Fibroblast of lung (primary cell): ENCODE results near the gene PIK3R3. TPM values are rescaled to one million over a fixed set of nuclear protein-coding genes. Genes with fewer than 3 reads are reported as not detected.

ENCODE experiments used
- DNase-seq, 2 donors: peaks; one replicate each; pipeline versions ENCODE4 v3.0.0 to v3.0.0-alpha.2; 2010; ENCODE audit warnings: low read depth in 2 of 2
- H2AFZ ChIP-seq: 2 replicates; pipeline ENCODE4 v1.5.1; 2012; ENCODE audit warnings: low read length, control low read depth, inconsistent platforms
- H3K27ac ChIP-seq: 2 replicates; pipeline ENCODE4 v1.5.1; 2011; ENCODE audit warnings: low read length, control low read depth; ENCODE audit not compliant: insufficient read depth
- H3K27me3 ChIP-seq: 2 replicates; pipeline ENCODE4 v1.5.1; 2011; ENCODE audit warnings: mild to moderate bottlenecking, low read length; ENCODE audit not compliant: control insufficient read depth, insufficient read depth
- H3K36me3 ChIP-seq: 2 replicates; pipeline ENCODE4 v1.5.1; 2011; ENCODE audit warnings: low read length; ENCODE audit not compliant: control insufficient read depth, insufficient read depth
- H3K4me1 ChIP-seq: 2 replicates; pipeline ENCODE4 v1.5.1; 2011; ENCODE audit warnings: low read length; ENCODE audit not compliant: control insufficient read depth, insufficient read depth; ENCODE audit errors: extremely low read depth
- H3K4me2 ChIP-seq: 2 replicates; pipeline ENCODE4 v1.5.1; 2011; ENCODE audit warnings: low read length, control low read depth; ENCODE audit not compliant: insufficient read depth; ENCODE audit errors: extremely low read depth
- H3K4me3 ChIP-seq, 4 experiments: fragments of 200-600 bp in 1 of 4; sonication (generic) in 1 of 4; replicated peaks in 1 of 4; 2 replicates each; pipeline ENCODE4 v1.5.1; 2011 to 2016; ENCODE audit warnings: low read length in 4 of 4, low read depth in 3 of 4, mild to moderate bottlenecking in 3 of 4, control low read depth in 2 of 4, inconsistent platforms in 1 of 4, mixed read lengths in 1 of 4; ENCODE audit not compliant: insufficient read depth in 1 of 4; ENCODE audit errors: control extremely low read depth in 1 of 4
- H3K79me2 ChIP-seq: 2 replicates; pipeline ENCODE4 v1.5.1; 2012; ENCODE audit warnings: mild to moderate bottlenecking, low read length, inconsistent platforms; ENCODE audit not compliant: control insufficient read depth, insufficient read depth
- H3K9ac ChIP-seq: 2 replicates; pipeline ENCODE4 v1.5.1; 2011; ENCODE audit warnings: mild to moderate bottlenecking, low read length, control low read depth; ENCODE audit not compliant: insufficient read depth
- H3K9me3 ChIP-seq: 2 replicates; pipeline ENCODE4 v1.5.1; 2012; ENCODE audit warnings: low read depth, low read length; ENCODE audit not compliant: control insufficient read depth, insufficient read depth
- H4K20me1 ChIP-seq: 2 replicates; pipeline ENCODE4 v1.5.1; 2011; ENCODE audit warnings: low read length; ENCODE audit not compliant: control insufficient read depth, insufficient read depth; ENCODE audit errors: extremely low read depth
- EZH2 ChIP-seq: IDR thresholded peaks from 2 replicates; pipeline ENCODE4 v1.5.1; 2012; ENCODE audit warnings: low read length, control low read depth, mild to moderate bottlenecking; ENCODE audit errors: missing control alignments
- polyA plus RNA-seq, 2 donors: library from polyadenylated mRNA; depleted of rRNA in 1 of 2; stranded (reverse) in 1 of 2; unstranded in 1 of 2; fragments of >200 nt; gene quantifications; 2 replicates each; pipeline ENCODE4 v1.2.1, GENCODE V29; 2011 to 2012; ENCODE audit warnings: missing spikeins in 1 of 2
- total RNA-seq: library from RNA; depleted of rRNA; stranded (reverse); fragments of >200 nt; gene quantifications from 2 replicates; pipeline ENCODE4 v1.2.1, GENCODE V29; 2014
- TF ChIP-seq, protein P1 (sequence below), 2 donors: IDR thresholded peaks in 1 of 2; conservative IDR thresholded peaks in 1 of 2; 1 replicate in 1 of 2; 2 replicates in 1 of 2; pipeline ENCODE4 v1.5.1; 2011 to 2012; ENCODE audit warnings: low read length in 2 of 2, control low read depth in 1 of 2, inconsistent platforms in 1 of 2, low read depth in 1 of 2, mild to moderate bottlenecking in 1 of 2

The PIK3R3 gene
- total and polyA plus RNA-seq, 2 donors (not counting 1 experiment from before 2014, with no cell fraction given): 3.3 to 4.1 TPM

DNA sequence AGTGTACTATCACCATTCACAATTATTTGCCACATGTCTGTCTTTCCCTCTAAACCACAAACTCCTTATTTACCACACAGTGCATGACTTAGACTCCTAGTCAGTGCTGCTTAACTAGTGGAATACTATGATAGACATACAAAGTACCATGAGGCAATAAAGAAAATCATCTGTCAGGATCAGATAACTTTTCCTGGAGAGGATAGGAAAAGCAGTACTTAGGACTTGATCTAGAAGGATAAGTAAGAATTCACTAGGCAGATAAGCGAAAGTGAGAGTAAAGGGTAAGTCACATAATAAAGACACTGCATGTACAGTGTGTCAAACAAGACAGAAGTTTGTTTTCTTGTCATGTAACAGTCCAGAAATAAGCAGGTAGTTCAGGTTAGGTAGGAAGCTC is 21.3 kb upstream of the PIK3R3 start:
- Histone ChIP-seq H3K4me2 (no peak overlapping the region), H4K20me1 (no peaks in the 10 kb centered on the region), H2AFZ (no peak overlapping the region)

DNA sequence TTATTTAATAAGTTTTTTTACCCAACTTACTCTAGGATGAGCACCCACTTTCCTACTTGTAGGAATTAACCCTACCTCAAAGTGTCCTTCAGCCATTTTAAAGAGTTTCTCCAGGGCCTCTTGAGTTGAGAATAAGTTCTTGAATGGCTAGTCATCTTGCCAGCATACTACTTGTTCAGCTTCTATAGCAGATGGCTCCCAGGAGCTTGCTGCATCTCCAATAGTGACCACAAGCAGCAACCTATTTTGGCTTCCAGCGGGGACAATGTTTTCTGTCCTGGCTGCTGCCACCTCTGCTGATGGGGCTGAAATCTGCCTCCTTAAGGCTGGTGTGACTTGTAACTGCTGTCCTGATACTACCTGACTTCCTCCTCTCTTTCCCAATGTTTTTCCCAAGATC is 20.8 kb upstream of the PIK3R3 start:
- H3K36me3 ChIP-seq: no peaks in the 10 kb centered on the region
- TF ChIP-seq, protein P1, sequence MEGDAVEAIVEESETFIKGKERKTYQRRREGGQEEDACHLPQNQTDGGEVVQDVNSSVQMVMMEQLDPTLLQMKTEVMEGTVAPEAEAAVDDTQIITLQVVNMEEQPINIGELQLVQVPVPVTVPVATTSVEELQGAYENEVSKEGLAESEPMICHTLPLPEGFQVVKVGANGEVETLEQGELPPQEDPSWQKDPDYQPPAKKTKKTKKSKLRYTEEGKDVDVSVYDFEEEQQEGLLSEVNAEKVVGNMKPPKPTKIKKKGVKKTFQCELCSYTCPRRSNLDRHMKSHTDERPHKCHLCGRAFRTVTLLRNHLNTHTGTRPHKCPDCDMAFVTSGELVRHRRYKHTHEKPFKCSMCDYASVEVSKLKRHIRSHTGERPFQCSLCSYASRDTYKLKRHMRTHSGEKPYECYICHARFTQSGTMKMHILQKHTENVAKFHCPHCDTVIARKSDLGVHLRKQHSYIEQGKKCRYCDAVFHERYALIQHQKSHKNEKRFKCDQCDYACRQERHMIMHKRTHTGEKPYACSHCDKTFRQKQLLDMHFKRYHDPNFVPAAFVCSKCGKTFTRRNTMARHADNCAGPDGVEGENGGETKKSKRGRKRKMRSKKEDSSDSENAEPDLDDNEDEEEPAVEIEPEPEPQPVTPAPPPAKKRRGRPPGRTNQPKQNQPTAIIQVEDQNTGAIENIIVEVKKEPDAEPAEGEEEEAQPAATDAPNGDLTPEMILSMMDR (conservative IDR thresholded peaks at IDR 0.05 in 1 of 2, IDR thresholded peaks at IDR 0.05 in 1 of 2; ENCODE audit: low read depth in 1 of 2, low read length in 2 of 2): no peak
- TF ChIP-seq EZH2: no peak
- no peak overlapping the region for H2AFZ ChIP-seq
- no peaks in the 10 kb centered on the region for H3K4me1 ChIP-seq
- no peak overlapping the region for H3K4me3 ChIP-seq
- no peaks in the 10 kb centered on the region for H3K79me2 ChIP-seq
- H3K27ac ChIP-seq: no peak overlapping the region
- H3K27me3 ChIP-seq: peaks cover 2% of the 10 kb centered on the region
- H3K9me3 ChIP-seq: no peaks in the 10 kb centered on the region
- H3K4me2 ChIP-seq: no peak overlapping the region
- no peak overlapping the region for H3K9ac ChIP-seq
- DNase-seq: peak in 1 of 2 donors; percentile 28
- no peaks in the 10 kb centered on the region for H4K20me1 ChIP-seq

More for the DNA sequence above, 21.3 kb upstream of the PIK3R3 start:
- H3K4me1 ChIP-seq: no peaks in the 10 kb centered on the region
- peaks cover 5% of the 10 kb centered on the region for H3K27me3 ChIP-seq
- TF ChIP-seq EZH2: no peak
- TF ChIP-seq, protein P1 (conservative IDR thresholded peaks at IDR 0.05 in 1 of 2, IDR thresholded peaks at IDR 0.05 in 1 of 2; ENCODE audit: low read depth in 1 of 2, low read length in 2 of 2): no peak
- peak in 1 of 2 donors; percentile 39 for DNase-seq
- H3K36me3 ChIP-seq: no peaks in the 10 kb centered on the region
- H3K9me3 ChIP-seq: no peaks in the 10 kb centered on the region
- H3K9ac ChIP-seq: no peak overlapping the region
- H3K27ac ChIP-seq: no peak overlapping the region
- no peaks in the 10 kb centered on the region for H3K79me2 ChIP-seq
- no peak overlapping the region for H3K4me3 ChIP-seq

DNA sequence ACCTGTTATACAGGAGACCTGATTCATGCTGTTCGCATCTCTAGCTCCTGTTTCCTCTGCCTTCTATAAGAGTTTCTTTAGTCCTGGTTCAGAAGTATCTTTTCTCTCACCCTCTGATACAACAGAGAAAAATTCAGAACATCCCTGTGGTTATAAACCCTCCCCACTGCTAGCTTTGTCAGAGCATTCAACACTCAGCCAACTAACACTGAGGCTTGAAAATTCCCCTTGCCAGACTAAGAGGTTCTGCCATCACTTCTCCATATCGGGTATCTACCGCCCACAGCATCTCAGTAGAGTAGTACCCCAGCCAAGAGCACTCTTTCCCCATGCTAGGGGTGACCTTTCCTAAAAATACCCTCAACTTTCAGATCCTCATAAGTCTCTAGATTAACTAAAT is 19.6 kb upstream of the PIK3R3 start:
- no peaks in the 10 kb centered on the region for H3K36me3 ChIP-seq
- H4K20me1 ChIP-seq: no peaks in the 10 kb centered on the region
- H3K27ac ChIP-seq: no peak overlapping the region
- no peak for TF ChIP-seq EZH2
- TF ChIP-seq, protein P1 (conservative IDR thresholded peaks at IDR 0.05 in 1 of 2, IDR thresholded peaks at IDR 0.05 in 1 of 2; ENCODE audit: low read depth in 1 of 2, low read length in 2 of 2): no peak
- no peaks in the 10 kb centered on the region for H3K4me1 ChIP-seq
- H3K9me3 ChIP-seq: no peaks in the 10 kb centered on the region
- H3K79me2 ChIP-seq: no peaks in the 10 kb centered on the region
- H2AFZ ChIP-seq: no peak overlapping the region
- H3K4me3 ChIP-seq: no peak overlapping the region
- no peaks in the 10 kb centered on the region for H3K27me3 ChIP-seq
- H3K9ac ChIP-seq: no peak overlapping the region
- DNase-seq: peak in 1 of 2 donors; percentile 93
- H3K4me2 ChIP-seq: no peak overlapping the region
